HG03571 (cell line): ENCODE measurements around the gene RPL19.

Source experiments
- ATAC-seq: cut with Tn5 transposase; IDR thresholded peaks from one replicate; pipeline ENCODE4 v1.9.1; 2021; ENCODE audit not compliant: unreplicated experiment

RPL19 gene

DNA sequence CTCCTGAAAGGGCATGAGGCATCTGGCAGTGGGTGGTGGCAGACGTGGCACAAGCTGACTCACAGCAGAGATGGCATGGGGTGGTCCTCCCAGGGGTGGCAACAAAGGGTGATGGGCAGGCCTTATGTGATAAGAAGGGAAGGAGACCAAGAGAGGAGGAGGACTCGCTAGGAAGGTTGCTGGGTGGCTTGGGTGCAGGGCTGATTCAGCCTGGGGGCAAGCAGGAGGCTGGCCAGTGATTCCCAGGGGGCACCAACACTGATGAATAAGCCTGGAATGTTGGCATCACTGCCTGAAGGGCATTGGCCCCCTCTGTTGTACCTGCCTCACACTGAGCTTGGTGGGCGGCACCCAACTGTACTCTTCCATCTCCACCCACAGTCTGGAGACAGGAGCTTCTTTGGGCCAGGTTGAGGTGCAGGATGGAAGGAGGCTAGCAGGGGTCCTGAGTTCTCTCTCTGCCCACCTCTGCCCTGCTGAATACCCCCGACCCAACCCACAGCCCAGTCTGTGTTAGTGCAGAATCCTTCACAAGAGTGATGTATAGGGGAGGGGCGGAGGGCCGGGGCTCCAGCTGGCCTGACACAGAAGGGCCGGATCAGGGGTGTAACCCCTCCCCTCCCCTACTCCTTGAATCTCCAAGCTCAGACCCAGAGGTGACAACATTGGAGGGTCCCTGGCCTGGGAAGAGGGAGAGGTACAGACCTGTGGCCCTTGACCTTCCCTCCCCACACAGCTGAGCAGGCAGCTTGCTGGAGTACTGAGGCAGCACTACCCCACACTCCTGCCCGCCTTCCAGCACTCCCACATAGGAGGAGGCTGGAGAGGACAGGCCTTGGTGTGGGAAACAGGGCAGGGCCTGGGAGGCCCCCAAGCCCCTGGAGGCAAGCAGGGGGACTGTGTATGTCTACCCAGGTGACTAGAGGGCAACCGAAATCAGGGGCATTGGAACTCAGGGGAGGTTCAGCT is 23.1 kb downstream of the RPL19 start:
- ATAC-seq: no peak

DNA sequence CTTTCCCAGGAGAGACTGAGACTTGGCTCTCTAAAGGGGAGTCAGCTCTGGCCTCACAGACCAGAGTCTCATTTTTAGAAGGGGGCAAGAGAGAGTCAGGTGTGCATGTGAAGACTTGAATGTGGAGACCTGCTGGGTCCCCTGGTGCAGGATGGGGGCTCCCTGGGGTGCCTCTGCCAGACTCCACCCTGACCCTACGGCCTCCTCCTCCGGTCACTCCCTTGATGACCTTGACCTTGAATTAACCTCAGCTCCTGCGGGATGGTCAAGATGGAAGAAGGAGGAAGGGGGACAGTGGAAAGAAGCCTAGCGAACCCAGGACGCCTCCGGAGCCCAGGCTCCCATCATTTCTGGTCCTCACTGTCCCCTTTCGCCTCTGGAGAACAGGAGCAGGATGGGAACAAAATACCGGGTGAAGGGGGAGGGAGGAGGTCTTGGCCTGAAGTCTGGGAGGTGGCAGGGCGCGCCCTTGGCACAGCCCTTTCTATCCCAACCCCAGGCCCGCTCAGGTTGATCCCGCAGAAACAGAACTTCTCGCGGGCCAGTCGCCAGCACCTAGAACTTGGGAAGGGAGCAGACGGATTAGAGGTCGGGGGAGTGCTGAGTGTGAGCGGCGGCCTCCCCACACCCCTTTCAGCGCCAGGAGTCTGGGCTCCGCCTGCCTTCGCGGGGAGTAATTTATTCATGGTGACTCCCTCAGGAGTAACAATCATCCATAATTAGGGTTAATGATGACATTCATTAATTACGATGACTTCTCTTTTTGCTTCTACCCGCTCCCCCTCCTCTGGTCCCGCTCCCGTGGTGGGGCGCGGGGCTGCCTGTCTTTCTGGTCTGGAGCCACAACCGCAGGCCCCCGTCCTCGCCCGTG is 24.1 kb downstream of the RPL19 start:
- ATAC-seq: no peak

DNA sequence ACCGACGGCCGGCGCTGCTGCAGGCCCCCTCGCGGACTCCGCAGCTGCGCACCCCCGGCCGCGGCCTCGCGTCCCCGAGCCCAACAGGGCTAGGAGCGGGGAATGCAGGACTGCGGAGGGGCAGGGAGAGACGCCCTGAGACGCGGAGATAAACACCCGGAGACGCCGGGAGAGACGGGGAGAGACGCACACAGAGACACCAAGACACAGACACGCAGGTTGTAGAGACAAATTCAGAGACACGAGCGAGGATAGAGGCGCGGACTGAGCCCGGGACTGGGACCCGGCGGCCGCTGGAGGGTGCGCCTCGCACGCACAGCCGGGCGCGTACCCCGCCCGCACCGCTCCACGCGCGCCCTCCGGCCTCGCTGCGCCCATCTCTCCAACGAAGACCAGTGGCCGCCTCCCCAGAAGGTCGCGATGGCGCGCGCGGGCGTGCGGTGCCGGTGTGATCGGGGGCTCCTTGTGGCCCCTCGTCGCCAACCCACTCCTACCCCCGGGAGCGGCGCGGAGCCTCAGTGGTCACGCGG is 24.8 kb downstream of the RPL19 start:
- ATAC-seq: no peak

DNA sequence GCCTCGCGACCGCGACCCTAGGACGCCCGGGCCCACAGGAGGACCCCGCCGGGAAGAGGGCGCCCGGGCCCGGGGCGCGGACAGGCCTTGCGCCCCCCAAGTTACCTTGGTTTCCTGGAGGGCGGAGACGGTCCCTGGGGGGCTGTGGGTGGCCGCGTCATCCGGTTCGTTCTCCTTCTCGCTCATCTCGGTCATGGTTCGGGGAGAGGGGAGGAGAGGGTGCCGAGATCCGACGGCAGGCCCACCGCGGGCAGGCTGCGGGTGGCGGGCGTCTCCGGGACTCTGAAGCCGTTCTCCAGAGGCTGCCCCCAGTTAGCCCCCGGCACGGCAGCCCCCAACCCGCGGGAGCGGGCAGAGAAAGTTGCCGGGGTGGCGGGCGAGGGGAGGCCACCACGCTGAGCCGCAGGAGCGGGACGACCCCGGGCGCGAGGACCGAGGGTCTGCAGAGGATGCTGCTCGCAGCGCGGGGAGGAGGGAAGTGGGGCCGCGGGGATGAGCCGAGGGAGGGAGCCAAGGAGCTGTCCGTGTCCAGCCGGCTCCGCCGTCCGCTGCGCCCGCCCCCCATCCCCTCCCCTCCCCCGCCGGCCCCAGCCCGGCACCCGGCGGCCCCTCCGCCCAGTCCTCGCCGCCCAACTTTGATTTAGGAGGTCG is 25.4 kb downstream of the RPL19 start, which contains the start of gene STAC2:
Gene STAC2, minus strand, starts transcription at position 638 of the 651 bp plus-strand sequence. Its CDS starts 443 bp downstream, at position 195.
- no peak for ATAC-seq

DNA sequence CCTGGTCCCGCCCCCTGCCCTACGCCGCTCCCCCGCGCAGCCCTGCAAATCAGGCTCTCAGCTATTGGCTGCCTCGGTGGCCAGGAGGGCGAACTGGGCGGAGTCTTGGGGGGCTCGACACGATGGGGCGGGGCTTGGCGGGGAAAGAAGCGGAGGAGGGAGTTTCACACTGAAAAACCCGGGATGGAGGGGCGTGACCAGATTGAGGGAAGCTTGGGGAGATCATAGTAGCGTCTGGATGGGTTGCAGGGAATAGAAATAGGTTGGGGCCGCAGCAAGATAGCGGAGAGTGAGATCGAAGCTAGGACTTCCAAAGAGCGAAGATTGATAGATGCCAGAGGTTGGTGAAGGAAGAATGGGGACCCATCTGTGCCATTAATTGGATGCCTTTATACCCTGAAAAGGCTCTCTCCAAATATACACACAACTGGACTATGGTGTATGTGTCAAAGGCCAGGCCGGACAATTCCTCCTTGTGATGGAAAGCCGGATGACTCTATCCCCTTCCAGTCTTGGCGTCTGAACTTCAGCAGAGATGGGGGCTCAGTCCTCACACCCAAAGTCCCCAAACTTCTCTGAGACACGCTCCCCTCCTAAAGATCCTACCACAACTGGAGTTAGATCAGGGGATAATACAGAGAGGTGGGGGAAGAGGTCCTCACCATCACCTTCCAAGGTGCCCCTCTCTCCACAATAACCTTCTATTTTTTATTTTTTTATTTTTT is 26.0 kb downstream of the RPL19 start:
- ATAC-seq: no peak

DNA sequence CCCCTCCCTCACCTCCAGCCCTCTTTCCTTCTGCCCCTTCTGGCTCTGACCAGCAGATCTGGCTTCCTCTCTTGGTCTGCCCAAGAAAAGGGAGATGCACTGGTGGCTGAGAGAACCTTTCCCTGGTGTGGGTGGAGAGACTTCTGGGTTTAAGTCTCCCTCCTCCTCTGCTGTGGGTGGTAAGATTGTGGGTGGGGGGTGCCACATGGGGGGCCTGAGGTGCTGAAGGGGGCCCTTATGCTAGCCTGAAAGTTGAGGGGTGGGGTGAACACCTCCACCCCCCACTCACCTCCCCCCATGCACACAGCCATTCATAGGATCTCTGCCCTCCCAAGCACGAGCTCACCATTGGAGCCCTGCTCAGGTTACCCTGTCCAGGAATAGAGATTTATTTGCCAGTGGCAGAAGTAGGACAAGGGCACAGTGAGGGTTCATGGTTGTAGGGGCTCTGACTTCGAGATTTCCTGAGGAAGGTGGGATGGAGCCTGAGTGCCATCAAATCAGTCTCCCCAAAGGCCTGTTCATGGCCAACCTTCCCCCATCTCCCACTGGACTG is 27.4 kb downstream of the RPL19 start:
- ATAC-seq: no peak

DNA sequence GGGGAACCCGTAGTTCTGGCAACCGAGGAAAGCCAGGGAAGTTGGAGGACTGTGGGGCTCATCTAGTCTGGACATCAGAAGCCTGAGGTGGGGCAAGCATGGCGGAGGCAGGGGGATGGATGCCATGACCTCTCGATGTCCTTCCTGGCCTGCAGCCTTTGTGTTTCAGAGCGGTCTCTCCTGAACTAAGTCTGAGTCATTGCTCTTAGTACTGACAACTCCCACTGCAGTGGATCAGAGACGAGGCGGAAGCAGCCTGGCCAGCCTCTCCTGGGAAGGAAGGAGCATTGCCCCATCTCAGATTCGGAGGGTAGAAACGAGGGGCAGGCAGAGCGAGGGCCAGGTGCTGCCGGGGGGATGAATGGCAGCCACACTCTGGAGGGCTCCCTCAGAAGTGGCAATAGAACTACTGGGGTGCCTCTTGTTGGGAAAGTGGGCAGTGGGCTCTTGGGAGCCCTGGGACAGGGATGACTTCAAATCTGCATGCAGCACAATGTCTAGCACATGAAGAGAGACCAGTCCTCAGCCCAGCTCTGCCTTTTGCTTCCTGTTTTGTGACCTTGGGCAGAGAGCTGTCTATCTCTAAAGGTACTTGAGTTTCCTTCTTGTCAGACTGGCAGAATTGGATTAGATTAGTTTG is 29.3 kb downstream of the RPL19 start:
- ATAC-seq: no peak

DNA sequence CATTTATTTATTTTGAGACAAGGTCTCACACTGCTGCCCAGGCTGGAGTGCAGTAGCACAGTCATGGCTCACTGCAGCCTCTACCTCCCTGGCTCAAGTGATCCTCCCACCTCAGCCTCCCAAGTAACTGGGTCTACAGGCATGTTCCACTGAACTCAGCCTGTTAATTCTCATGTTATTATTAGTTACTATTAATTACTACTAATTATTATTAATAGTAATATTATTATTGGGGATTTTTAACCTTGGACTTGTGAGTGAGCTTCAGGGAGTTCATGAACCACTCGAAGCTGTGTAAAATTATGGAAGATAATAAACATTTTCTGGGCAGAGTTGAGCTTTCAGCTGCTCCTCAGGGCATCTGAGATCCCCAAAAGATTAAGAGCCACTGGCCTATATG is 30.3 kb downstream of the RPL19 start:
- no peak for ATAC-seq

DNA sequence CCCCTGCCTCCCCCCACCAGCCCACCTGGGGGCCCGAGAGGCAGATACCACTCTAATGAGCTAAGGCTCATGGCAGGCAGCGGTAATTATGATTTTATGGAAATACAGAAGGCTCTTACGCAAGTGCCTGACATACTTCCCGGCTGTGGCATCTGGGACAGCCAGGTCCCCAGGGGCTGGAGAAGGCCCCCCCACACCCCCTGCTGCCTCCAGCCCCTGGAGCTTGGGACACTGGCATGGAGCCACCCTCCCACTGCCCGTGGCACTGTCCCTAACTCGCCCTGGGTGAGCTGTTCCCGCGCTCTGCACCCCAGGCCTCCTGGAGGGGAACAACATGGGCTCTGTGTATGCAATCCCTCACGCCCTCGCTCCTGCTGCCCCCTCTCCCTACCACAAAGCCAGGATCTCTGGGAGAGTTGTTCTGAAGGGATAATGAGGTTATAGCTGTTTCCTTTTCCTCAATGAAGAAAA is 31.0 kb downstream of the RPL19 start:
- no peak for ATAC-seq

DNA sequence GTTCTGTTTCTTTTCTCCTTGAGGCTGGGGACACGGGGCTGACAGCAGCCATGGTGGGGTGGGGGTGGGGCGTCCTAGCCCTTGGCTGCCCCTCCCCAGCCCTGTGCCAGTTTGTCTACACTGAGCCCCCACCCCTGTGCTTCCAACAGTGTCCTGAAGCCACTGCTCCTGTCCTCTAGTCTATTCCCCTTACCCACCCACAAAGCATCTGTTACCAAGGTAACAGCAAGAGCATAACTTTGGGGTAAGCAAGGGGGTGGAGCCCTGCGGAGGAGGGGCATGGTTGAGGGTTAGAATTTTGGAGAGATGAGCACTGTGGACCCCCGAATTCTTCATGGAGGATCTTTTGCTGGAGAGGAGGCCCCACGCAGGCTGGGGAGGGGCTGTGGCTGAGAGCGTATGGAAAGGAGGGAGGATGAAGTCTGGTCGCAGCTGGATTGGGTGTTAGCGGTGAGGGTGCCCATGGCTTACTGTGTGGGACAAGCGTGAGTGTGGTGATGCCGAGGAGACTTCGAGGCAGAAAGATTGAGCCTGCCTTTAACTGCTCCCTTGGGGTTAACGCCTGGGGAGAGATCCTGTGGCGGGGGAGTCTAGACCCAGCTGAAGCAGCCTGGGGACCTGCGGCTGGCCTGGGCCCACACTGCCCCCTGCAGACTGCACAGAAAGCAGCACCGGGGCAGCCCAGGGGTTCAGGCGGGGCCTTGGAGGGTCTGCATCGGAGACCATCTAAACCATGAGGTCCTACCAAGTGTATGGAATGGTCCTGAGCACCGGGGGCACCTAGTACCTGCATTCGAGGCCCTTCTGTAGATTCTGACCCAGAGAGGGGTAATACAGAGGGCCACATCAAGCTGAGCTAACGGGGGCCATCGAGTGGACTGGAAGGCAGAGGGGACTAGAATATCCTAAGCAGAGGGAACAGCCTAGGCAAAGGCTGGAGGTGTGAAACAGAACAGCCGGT is 31.8 kb downstream of the RPL19 start:
- ATAC-seq: no peak

DNA sequence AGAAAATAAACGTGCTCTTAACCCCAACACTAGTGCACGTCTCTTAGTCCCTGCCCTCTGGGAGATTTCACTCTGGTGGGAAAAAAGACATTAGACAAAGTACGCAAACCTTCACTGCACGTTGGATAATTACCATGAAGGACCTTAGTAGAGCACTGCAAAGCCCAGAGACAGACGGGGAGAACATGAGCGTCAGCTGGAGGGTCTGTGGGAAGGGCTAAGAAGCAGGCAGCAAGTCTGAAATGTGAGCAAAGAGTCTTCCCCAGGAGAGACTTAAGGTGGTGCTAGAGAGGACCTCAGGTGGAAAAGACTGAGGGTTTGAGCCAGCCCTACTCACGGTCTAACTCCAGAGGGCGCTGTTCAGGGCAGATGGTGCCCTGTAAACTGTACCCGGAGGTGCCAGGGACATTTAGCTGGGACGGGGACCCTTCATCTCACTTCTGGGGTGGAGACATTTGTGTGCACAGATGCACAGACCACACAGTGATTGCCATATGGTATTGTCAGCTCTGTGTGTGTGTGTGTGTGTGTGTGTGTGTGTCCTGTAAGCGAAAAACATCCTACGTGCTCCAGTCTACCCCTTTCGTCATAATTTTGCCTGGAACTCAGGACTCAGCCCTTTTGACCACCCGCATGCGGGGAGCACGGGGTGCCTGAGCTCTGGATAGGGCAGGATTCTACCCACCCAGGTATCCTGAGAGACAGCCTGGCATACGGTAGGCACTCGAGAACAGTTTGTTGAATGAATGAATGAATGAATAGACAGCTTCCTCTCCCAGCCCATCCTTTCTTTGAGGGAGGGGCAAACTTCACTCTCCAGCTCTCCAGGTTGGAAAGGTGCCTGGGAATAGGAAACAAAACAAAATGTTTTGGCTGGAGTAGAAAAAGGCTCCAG is 35.7 kb downstream of the RPL19 start:
- ATAC-seq: no peak

DNA sequence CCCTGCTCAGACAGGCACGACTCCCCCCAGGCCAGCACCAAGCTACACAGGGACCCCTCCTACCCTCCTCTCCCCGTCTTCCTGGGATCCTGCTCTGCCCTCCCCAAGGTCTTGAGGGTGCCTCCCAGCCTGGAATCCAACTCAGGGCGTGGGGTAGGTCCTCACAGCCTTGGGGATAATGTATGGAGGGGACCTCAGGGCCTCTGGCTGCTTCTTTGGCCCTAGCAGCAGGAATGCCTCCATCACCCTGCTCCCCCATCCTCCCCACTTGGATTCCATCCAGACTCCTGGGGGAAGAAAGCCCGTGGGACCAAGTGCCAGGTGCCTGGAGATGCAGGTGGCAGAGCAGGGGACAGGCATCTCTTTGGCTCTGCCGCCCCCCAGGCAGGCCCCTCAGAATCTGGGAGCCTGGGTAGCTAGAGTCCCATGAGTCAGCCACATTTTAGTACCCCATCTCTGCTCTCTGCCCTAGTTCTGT is 36.4 kb downstream of the RPL19 start:
- no peak for ATAC-seq

DNA sequence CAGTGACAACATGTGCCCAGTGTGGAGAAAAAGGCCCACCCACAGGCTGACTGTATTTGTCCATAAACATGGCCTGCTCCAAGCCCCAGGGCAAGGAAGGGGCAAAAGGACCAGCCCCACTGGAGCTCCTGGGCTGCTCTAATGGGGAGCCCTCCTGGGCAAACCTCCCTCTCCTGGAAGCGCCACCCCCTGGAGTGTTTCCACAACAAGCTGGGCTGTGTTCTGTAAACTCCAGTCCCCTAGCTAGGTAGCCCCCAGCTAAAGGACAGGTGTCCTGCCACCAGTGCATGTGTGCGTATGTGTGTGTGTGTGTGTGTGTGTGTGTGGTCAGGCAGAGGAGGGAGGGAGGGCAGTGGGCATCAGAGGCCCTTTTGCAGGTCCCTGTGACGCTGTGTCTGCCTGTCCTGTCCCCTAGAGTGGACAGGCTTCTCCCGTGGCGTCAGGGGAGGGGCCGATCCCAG is 36.9 kb downstream of the RPL19 start:
- no peak for ATAC-seq

DNA sequence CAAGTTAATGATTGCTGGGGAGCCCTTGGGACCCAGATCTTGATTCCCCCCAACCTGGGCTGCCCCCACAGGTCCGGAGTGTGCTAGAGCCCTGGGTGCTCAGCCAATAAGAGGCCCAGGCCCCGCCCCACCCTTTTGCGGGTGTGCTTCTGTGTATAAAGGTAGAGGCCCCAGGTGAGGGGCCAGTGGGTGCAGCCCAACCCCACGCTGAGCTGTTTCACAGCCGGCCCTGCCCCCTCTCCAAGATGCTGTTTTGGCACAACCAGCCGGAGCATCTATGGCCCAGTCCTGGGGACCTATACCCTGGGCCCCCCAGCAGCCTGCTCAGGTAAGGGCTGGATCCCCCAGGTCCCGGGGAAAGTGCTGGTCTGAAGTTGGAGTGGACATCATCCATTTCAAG is 37.5 kb downstream of the RPL19 start:
- ATAC-seq: no peak

DNA sequence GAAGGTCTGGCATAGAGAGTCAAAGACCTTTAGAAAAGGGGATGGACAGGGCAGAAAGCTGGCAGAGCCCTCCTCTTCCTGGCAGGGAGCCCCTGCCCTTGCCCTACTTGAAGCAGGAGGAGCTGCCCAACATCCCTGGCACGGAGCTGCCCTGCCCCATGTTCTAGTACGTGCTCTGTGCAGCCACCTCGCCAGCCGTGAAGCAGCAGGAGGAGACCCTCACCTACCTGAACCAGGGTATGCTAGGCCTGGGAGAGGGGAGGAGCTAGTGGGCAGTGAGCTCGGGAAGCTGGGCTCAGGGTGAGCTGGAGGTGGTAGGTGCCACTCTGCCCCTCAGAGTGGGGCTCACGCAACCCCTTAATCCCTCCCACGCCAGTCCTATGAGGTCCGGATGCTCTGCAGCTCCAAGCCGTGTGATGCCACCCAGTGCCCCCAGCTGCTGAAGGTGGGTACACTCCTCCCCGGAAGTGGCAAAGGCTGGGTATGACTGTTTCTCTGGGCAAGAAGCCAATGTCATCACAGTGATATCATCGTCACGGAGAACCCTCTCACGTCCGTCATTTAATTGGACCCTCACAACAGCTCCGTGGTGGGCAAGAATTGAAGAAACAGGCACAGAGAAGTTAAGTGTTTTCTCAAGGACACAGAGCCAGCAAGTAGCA is 38.4 kb downstream of the RPL19 start:
- no peak for ATAC-seq

DNA sequence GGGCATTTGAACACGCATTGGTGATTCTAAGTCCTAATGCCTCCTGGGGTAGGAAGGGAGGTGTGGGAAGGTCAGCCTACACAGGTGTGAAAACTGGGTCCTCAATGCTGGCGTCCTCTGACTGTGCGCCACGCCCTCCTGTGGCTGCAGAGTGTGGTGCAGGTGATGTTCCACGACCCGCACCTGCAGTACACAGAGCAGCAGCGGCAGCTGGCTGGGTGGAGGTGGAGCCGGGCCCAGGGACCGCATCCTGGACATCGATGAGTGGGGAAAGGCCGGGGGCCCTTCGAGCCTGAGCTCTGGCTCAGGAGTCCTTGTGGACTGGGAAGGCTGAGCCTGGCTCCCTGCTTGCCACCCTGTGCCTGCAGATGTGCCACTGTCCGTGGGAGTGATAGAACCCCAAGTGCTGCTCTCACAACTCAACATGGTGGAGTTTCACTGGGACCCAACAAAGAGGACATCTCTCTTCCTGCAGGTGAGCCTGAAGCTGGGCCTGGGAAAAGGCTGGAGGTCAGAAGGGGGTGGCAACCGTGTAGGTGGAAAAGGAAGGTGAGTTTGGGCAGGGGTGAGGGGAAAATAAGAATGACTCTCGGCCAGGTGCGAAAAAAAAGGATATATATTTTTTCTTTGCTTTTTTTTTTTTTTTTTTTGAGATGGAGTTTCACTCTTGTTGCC is 39.7 kb downstream of the RPL19 start:
- ATAC-seq: no peak
